Measurements from ENCODE around the gene SRRT.

SRRT gene

GRCh38 chr7:100874577-100875355 lies at the start of gene SRRT:
Gene SRRT (plus strand): TSS chr7:100875103. CDS start chr7:100875591, 488 bp downstream.
- peak; percentile 99 for DNase-seq (ENCODE audit: low read depth)
- H3K4me3 ChIP-seq (replicated peaks; ENCODE audit: low read depth, low read length): peak within 1 kb of the TSS; percentile 94
- TF ChIP-seq, protein P1, sequence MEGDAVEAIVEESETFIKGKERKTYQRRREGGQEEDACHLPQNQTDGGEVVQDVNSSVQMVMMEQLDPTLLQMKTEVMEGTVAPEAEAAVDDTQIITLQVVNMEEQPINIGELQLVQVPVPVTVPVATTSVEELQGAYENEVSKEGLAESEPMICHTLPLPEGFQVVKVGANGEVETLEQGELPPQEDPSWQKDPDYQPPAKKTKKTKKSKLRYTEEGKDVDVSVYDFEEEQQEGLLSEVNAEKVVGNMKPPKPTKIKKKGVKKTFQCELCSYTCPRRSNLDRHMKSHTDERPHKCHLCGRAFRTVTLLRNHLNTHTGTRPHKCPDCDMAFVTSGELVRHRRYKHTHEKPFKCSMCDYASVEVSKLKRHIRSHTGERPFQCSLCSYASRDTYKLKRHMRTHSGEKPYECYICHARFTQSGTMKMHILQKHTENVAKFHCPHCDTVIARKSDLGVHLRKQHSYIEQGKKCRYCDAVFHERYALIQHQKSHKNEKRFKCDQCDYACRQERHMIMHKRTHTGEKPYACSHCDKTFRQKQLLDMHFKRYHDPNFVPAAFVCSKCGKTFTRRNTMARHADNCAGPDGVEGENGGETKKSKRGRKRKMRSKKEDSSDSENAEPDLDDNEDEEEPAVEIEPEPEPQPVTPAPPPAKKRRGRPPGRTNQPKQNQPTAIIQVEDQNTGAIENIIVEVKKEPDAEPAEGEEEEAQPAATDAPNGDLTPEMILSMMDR (IDR thresholded peaks at IDR 0.05; ENCODE audit: low read length, missing control alignments): peak; percentile 20

- H3K4me3 ChIP-seq (replicated peaks; ENCODE audit: low read depth, low read length): peak overlapping the region; percentile 77
- TF ChIP-seq, protein P1 (IDR thresholded peaks at IDR 0.05; ENCODE audit: low read length, missing control alignments): no peak
- peak; percentile 39 for DNase-seq (ENCODE audit: low read depth)
Observed at GRCh38 chr7:100825215-100825671, 49.7 kb upstream of the SRRT start.

- peak overlapping the region; percentile 77 for H3K4me3 ChIP-seq (replicated peaks; ENCODE audit: low read depth, low read length)
- DNase-seq (ENCODE audit: low read depth): peak; percentile 41
- TF ChIP-seq, protein P1 (IDR thresholded peaks at IDR 0.05; ENCODE audit: low read length, missing control alignments): peak; percentile 30
Observed at GRCh38 chr7:100825751-100826513, 49.0 kb upstream of the SRRT start.

- peak overlapping the region; percentile 77 for H3K4me3 ChIP-seq (replicated peaks; ENCODE audit: low read depth, low read length)
- DNase-seq (ENCODE audit: low read depth): no peak
- TF ChIP-seq, protein P1 (IDR thresholded peaks at IDR 0.05; ENCODE audit: low read length, missing control alignments): no peak
Observed at GRCh38 chr7:100826514-100827329, 48.2 kb upstream of the SRRT start.

- peak within 1 kb of the TSS; percentile 77 for H3K4me3 ChIP-seq (replicated peaks; ENCODE audit: low read depth, low read length)
- TF ChIP-seq, protein P1 (IDR thresholded peaks at IDR 0.05; ENCODE audit: low read length, missing control alignments): peak; percentile 54
- DNase-seq (ENCODE audit: low read depth): peak; percentile 89
Observed at GRCh38 chr7:100827330-100828226, 47.3 kb upstream of the SRRT start, which contains the start of gene EPHB4. Gene EPHB4 (minus strand): TSS chr7:100827523. CDS start chr7:100827030, 493 bp downstream.

All from fibroblast of pulmonary artery (primary cell).